Mesenchymal stem cell (in vitro differentiated cells and primary cell): ENCODE results near the gene TRAF6.

Source experiments
- DNase-seq: peaks from one replicate; pipeline ENCODE4 v3.0.0-alpha.2; 2013
- H2AFZ ChIP-seq: one replicate; pipeline ENCODE4 v1.6.1; 2013; ENCODE audit warnings: low read depth, mild to moderate bottlenecking, control low read depth, inconsistent platforms, low read length, moderate library complexity
- H2AK5ac ChIP-seq: 2 replicates; pipeline ENCODE4 v1.6.1; 2013; ENCODE audit warnings: low read length, moderate library complexity, mild to moderate bottlenecking, inconsistent platforms; ENCODE audit not compliant: severe bottlenecking
- H2BK120ac ChIP-seq: one replicate; pipeline ENCODE4 v1.6.1; 2013; ENCODE audit warnings: low read depth, mild to moderate bottlenecking, inconsistent platforms, low read length, moderate library complexity
- H2BK12ac ChIP-seq, 2 experiments: one replicate each; pipeline ENCODE4 v1.6.1; 2013; ENCODE audit warnings: inconsistent platforms in 2 of 2, low read length in 2 of 2, mild to moderate bottlenecking in 2 of 2, moderate library complexity in 2 of 2, control low read depth in 1 of 2
- H2BK15ac ChIP-seq: one replicate; pipeline ENCODE4 v1.6.1; 2013; ENCODE audit warnings: mild to moderate bottlenecking, low read depth, inconsistent platforms; ENCODE audit not compliant: poor library complexity, severe bottlenecking
- H2BK5ac ChIP-seq: 2 replicates; pipeline ENCODE4 v1.6.1; 2013; ENCODE audit warnings: low read depth, mild to moderate bottlenecking, low read length, control low read depth, inconsistent platforms; ENCODE audit not compliant: poor library complexity, severe bottlenecking
- H3K14ac ChIP-seq, 2 experiments: one replicate each; pipeline ENCODE4 v1.6.1; 2013; ENCODE audit warnings: inconsistent platforms in 2 of 2, low read length in 2 of 2, control low read depth in 1 of 2, mild to moderate bottlenecking in 1 of 2, moderate library complexity in 1 of 2
- H3K18ac ChIP-seq, 2 experiments: one replicate each; pipeline ENCODE4 v1.6.1; 2013; ENCODE audit warnings: inconsistent platforms in 2 of 2, low read length in 2 of 2, control low read depth in 1 of 2, low read depth in 1 of 2, mild to moderate bottlenecking in 1 of 2
- H3K23ac ChIP-seq, 2 experiments: one replicate each; pipeline ENCODE4 v1.6.1; 2013; ENCODE audit warnings: inconsistent platforms in 2 of 2, low read length in 2 of 2, mild to moderate bottlenecking in 2 of 2, moderate library complexity in 2 of 2, control low read depth in 1 of 2
- H3K27ac ChIP-seq: 2 replicates; pipeline ENCODE4 v1.5.1; 2013; ENCODE audit warnings: mild to moderate bottlenecking, moderate library complexity, low read length, control low read depth, inconsistent platforms; ENCODE audit not compliant: poor library complexity, severe bottlenecking
- H3K27me3 ChIP-seq, 2 experiments: 2 replicates each; pipeline versions ENCODE4 v1.6.1 to v1.7.0; 2013; ENCODE audit warnings: low read length in 2 of 2, mild to moderate bottlenecking in 2 of 2, moderate library complexity in 2 of 2, control low read depth in 1 of 2, inconsistent platforms in 1 of 2; ENCODE audit not compliant: control insufficient read depth in 1 of 2, insufficient read depth in 1 of 2
- H3K36me3 ChIP-seq, 2 experiments: 2 replicates each; pipeline versions ENCODE4 v1.6.1 to v1.7.0; 2013; ENCODE audit warnings: low read length in 2 of 2, control low read depth in 1 of 2, inconsistent platforms in 1 of 2, low read depth in 1 of 2, mild to moderate bottlenecking in 1 of 2; ENCODE audit not compliant: insufficient read depth in 2 of 2, control insufficient read depth in 1 of 2
- H3K4ac ChIP-seq, 2 experiments: one replicate each; pipeline ENCODE4 v1.6.1; 2013; ENCODE audit warnings: inconsistent platforms in 2 of 2, low read length in 2 of 2, mild to moderate bottlenecking in 2 of 2, moderate library complexity in 2 of 2, control low read depth in 1 of 2, low read depth in 1 of 2
- H3K4me1 ChIP-seq: 2 replicates; pipeline ENCODE4 v1.6.1; 2013; ENCODE audit warnings: low read depth, low read length, control low read depth; ENCODE audit not compliant: control insufficient read depth, insufficient read depth
- H3K4me2 ChIP-seq: 2 replicates; pipeline ENCODE4 v1.6.1; 2013; ENCODE audit warnings: low read length, mild to moderate bottlenecking, inconsistent platforms; ENCODE audit not compliant: poor library complexity, severe bottlenecking
- H3K4me3 ChIP-seq, 2 experiments: 2 replicates each; pipeline versions ENCODE4 v1.5.1 to v1.7.0; 2013; ENCODE audit warnings: low read length in 2 of 2, mild to moderate bottlenecking in 2 of 2, control low read depth in 1 of 2, low read depth in 1 of 2; ENCODE audit not compliant: insufficient read depth in 1 of 2
- H3K79me1 ChIP-seq: replicated peaks from 2 replicates; pipeline ENCODE4 v1.6.1; 2013; ENCODE audit warnings: mild to moderate bottlenecking, control low read depth, low read length, inconsistent platforms; ENCODE audit not compliant: poor library complexity, severe bottlenecking
- H3K9ac ChIP-seq: 2 replicates; pipeline ENCODE4 v1.7.0; 2013; ENCODE audit warnings: mild to moderate bottlenecking, low read length, moderate library complexity
- H3K9me3 ChIP-seq: 2 replicates; pipeline ENCODE4 v1.7.0; 2013; ENCODE audit warnings: mild to moderate bottlenecking, low read length; ENCODE audit not compliant: control insufficient read depth
- H4K8ac ChIP-seq: one replicate; pipeline ENCODE4 v1.6.1; 2013; ENCODE audit warnings: inconsistent platforms, mild to moderate bottlenecking, low read length, moderate library complexity
- H4K91ac ChIP-seq: one replicate; pipeline ENCODE4 v1.6.1; 2013; ENCODE audit warnings: mild to moderate bottlenecking, low read length, inconsistent platforms
- WGBS: methylation state at CpG from one replicate; pipeline ENCODE4 v1.1.7; 2013; ENCODE audit warnings: mixed read lengths; 5-methylcytosine and 5-hydroxymethylcytosine counted together

The TRAF6 gene

GRCh38 chr11:36452961-36453360, 57.1 kb downstream of the TRAF6 start:
- H3K27me3 ChIP-seq, result no peaks in the 10 kb centered on the region
- peak overlapping the region; percentile 98 for H3K27ac ChIP-seq
- peaks cover 0 to 58% of the 10 kb centered on the region in 2 experiments for H3K36me3 ChIP-seq
- peaks cover 54% of the 10 kb centered on the region for H3K4me1 ChIP-seq
- no peak overlapping the region for H2AK5ac ChIP-seq
- no peak overlapping the region for H3K23ac ChIP-seq
- DNase-seq, result no peak
- no peak overlapping the region for H3K18ac ChIP-seq
- no peak overlapping the region for H4K8ac ChIP-seq
- no peak overlapping the region for H3K9ac ChIP-seq
- peaks cover under 1% of the 10 kb centered on the region for H3K79me1 ChIP-seq
- H3K4me3 ChIP-seq, result no peak overlapping the region
- H3K14ac ChIP-seq, result no peak overlapping the region
- H3K4ac ChIP-seq, result no peak overlapping the region
- no peak overlapping the region for H2BK120ac ChIP-seq
- no peak overlapping the region for H2AFZ ChIP-seq
- no peaks in the 10 kb centered on the region for H3K9me3 ChIP-seq
- no peak overlapping the region for H4K91ac ChIP-seq
- H3K4me2 ChIP-seq, result no peak overlapping the region
- no peak overlapping the region for H2BK15ac ChIP-seq
- WGBS, result no CpG with 5 or more reads among the region's 1 CpG
- H2BK5ac ChIP-seq, result no peak overlapping the region
- H2BK12ac ChIP-seq, result no peak overlapping the region

- H3K9ac ChIP-seq, result no peak overlapping the region
- H3K4me3 ChIP-seq, result no peak overlapping the region
- no peak overlapping the region for H3K23ac ChIP-seq
- H3K4me1 ChIP-seq, result peaks cover 57% of the 10 kb centered on the region
- peak overlapping the region; percentile 50 to 87 for H3K18ac ChIP-seq
- peak overlapping the region; percentile 98 for H3K27ac ChIP-seq
- H2BK15ac ChIP-seq, result no peak overlapping the region
- peak overlapping the region; percentile 59 to 66 for H2BK12ac ChIP-seq
- WGBS, result 83% methylated on average over 5 of the region's 5 CpGs
- no peaks in the 10 kb centered on the region for H3K27me3 ChIP-seq
- no peaks in the 10 kb centered on the region for H3K9me3 ChIP-seq
- H3K36me3 ChIP-seq, result peaks cover 0 to 55% of the 10 kb centered on the region in 2 experiments
- no peak overlapping the region for H3K4me2 ChIP-seq
- peak overlapping the region; percentile 57 for H2AK5ac ChIP-seq
- H2AFZ ChIP-seq, result no peak overlapping the region
- H2BK5ac ChIP-seq, result no peak overlapping the region
- peak overlapping the region; percentile 75 for H4K91ac ChIP-seq
- peak; percentile 68 for DNase-seq
- no peaks in the 10 kb centered on the region for H3K79me1 ChIP-seq
- peak overlapping the region; percentile 54 for H4K8ac ChIP-seq
- peak overlapping the region in 1 of 2 experiments; percentile 6 for H3K4ac ChIP-seq
- H2BK120ac ChIP-seq, result no peak overlapping the region
- peak overlapping the region in 1 of 2 experiments; percentile 89 for H3K14ac ChIP-seq
These were observed 57.7 kb downstream of the TRAF6 start for GRCh38 chr11:36452236-36452940.

- Histone ChIP-seq H3K23ac (no peak overlapping the region), H3K4me2 (no peak overlapping the region), H2AK5ac (no peak overlapping the region), H3K4me1 (peaks cover 56% of the 10 kb centered on the region), H3K27me3 (no peaks in the 10 kb centered on the region), H3K4ac (no peak overlapping the region), H2BK5ac (no peak overlapping the region), H4K8ac (no peak overlapping the region), H2BK12ac (no peak overlapping the region), H3K79me1 (no peaks in the 10 kb centered on the region), H3K4me3 (no peak overlapping the region), H3K9ac (no peak overlapping the region), H3K18ac (no peak overlapping the region), H3K27ac (peak overlapping the region; percentile 13), H2AFZ (no peak overlapping the region), H3K14ac (no peak overlapping the region), H3K36me3 (peaks cover 0 to 54% of the 10 kb centered on the region in 2 experiments), H2BK15ac (no peak overlapping the region), H3K9me3 (no peaks in the 10 kb centered on the region), H4K91ac (no peak overlapping the region), H2BK120ac (no peak overlapping the region)
- no CpG with 5 or more reads among the region's 1 CpG for WGBS
- no peak for DNase-seq
These were observed 58.4 kb downstream of the TRAF6 start for GRCh38 chr11:36451681-36452080.

- peak overlapping the region in 1 of 2 experiments; percentile 29 for H2BK12ac ChIP-seq
- H3K36me3 ChIP-seq, result peaks cover 0 to 57% of the 10 kb centered on the region in 2 experiments
- no peak overlapping the region for H2BK15ac ChIP-seq
- no peak overlapping the region for H3K9ac ChIP-seq
- no peak for DNase-seq
- no peaks in the 10 kb centered on the region for H3K27me3 ChIP-seq
- H3K27ac ChIP-seq, result peak overlapping the region; percentile 13
- no peak overlapping the region for H2BK120ac ChIP-seq
- no peak overlapping the region for H4K91ac ChIP-seq
- no peak overlapping the region for H2AFZ ChIP-seq
- no peak overlapping the region for H3K23ac ChIP-seq
- H2BK5ac ChIP-seq, result no peak overlapping the region
- H3K4me2 ChIP-seq, result no peak overlapping the region
- H3K4ac ChIP-seq, result no peak overlapping the region
- no peak overlapping the region for H3K4me3 ChIP-seq
- H3K9me3 ChIP-seq, result no peaks in the 10 kb centered on the region
- no peak overlapping the region for H4K8ac ChIP-seq
- H3K4me1 ChIP-seq, result peaks cover 53% of the 10 kb centered on the region
- 95% methylated on average over 6 of the region's 6 CpGs for WGBS
- peaks cover 2% of the 10 kb centered on the region for H3K79me1 ChIP-seq
- H3K18ac ChIP-seq, result no peak overlapping the region
- H3K14ac ChIP-seq, result no peak overlapping the region
- peak overlapping the region; percentile 1 for H2AK5ac ChIP-seq
These were observed 59.0 kb downstream of the TRAF6 start for GRCh38 chr11:36451045-36451444.
